Cardiac fibroblast (primary cell): ENCODE results near the gene NANOS1.

ENCODE experiments used
- DNase-seq, 2 donors: peaks; one replicate each; pipeline versions ENCODE4 v3.0.0 to v3.0.0-alpha.2; 2010; ENCODE audit warnings: low read depth in 2 of 2
- H3K4me3 ChIP-seq, 2 donors: replicated peaks in 1 of 2; 1 replicate in 1 of 2; 2 replicates in 1 of 2; pipeline ENCODE4 v1.5.1; 2011; ENCODE audit warnings: low read depth in 2 of 2, low read length in 2 of 2, mild to moderate bottlenecking in 2 of 2, moderate library complexity in 1 of 2
- TF ChIP-seq, protein P1 (sequence below): IDR thresholded peaks from one replicate; pipeline ENCODE4 v1.5.1; 2011; ENCODE audit warnings: low read depth, mild to moderate bottlenecking, low read length, inconsistent platforms

The NANOS1 gene

GRCh38 chr10:119039161-119039560 is 9.6 kb downstream of the NANOS1 start:
- no peak overlapping the region for H3K4me3 ChIP-seq
- TF ChIP-seq, protein P1, sequence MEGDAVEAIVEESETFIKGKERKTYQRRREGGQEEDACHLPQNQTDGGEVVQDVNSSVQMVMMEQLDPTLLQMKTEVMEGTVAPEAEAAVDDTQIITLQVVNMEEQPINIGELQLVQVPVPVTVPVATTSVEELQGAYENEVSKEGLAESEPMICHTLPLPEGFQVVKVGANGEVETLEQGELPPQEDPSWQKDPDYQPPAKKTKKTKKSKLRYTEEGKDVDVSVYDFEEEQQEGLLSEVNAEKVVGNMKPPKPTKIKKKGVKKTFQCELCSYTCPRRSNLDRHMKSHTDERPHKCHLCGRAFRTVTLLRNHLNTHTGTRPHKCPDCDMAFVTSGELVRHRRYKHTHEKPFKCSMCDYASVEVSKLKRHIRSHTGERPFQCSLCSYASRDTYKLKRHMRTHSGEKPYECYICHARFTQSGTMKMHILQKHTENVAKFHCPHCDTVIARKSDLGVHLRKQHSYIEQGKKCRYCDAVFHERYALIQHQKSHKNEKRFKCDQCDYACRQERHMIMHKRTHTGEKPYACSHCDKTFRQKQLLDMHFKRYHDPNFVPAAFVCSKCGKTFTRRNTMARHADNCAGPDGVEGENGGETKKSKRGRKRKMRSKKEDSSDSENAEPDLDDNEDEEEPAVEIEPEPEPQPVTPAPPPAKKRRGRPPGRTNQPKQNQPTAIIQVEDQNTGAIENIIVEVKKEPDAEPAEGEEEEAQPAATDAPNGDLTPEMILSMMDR, result no peak
- no peak for DNase-seq

DNA sequence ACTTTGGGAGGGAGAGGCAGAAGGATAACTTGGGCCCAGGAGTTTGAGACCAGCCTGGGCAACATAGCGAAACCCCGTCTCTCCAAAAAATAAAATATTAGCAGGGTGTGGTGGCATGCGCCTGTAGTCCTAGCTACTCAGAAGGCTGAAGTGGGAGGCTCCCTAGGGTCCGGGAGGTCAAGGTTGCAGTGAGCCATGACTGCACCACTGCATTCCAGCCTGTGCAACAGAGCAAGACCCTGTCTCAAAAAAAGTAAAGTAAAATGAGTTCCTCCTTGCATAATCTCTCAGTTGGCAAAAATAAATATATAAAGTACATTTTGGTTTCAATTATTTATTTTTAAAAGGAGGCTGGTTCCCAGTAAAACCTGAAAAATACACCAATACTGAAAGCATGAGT is 11.8 kb downstream of the NANOS1 start:
- TF ChIP-seq, protein P1, result no peak
- no peak overlapping the region for H3K4me3 ChIP-seq
- no peak for DNase-seq

- TF ChIP-seq, protein P1, result no peak
- no peak overlapping the region for H3K4me3 ChIP-seq
- DNase-seq, result no peak
Measured at GRCh38 chr10:119042169-119042568, 12.7 kb downstream of the NANOS1 start.

DNA sequence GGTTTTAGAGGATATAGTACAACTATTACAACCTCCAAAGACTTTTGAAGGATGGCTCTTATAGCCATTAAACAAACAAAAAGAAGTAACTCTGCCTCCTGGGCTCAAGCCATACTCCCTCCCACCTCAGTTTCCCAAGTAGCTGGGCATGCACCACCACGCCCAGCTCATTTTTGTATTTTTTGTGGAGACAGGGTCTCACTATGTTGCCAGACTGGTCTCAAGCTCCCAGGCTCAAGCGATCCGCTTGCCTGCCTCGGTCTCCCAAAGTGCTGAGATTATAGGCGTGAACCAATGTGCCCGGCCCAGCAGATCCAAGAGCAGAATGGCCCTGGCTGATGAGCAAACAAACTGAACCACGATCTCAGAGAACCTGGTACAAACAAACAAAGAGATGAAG is 16.0 kb downstream of the NANOS1 start:
- no peak overlapping the region for H3K4me3 ChIP-seq
- no peak for DNase-seq
- TF ChIP-seq, protein P1, result no peak

DNA sequence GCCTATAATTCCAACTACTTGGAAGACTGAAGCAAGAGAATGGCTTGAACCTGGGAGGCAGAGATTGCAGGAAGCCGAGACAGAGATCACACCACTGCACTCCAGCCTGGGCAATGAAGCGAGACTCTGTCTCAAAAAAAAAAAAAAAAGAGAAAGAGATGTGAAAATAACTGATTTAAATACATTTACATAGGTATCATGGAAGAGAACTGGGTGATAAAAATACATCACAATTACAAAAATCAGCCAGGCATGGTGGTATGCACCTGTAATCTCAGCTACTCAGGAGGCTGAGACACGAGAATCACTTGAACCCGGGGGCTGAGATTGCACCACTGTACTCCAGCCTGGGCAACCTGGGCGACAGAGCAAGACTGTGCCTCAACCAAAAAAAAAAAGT is 19.8 kb downstream of the NANOS1 start:
- TF ChIP-seq, protein P1, result no peak
- no peak for DNase-seq
- no peak overlapping the region for H3K4me3 ChIP-seq

DNA sequence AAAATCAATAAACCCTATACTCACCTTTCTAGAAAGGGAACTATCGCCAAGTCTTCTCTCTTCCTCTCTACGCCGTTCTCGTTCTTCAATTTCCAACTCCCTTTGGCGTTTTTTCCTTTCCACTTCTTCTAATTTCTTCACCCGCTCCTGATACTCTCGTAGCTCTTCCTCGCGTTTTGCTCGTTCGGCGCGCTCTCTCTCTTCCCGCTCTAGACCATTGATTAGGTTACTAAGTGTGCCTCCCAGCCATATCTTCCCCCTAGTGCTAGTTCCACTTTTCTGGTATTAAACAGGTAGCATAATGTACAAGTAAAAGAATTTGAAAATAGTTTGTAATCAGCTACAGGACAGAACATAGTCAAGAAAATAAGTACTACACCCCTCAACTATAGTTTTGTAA is 20.3 kb downstream of the NANOS1 start:
- no peak for DNase-seq
- H3K4me3 ChIP-seq, result no peak overlapping the region
- TF ChIP-seq, protein P1, result no peak

- no peak for DNase-seq
- TF ChIP-seq, protein P1, result no peak
- no peak overlapping the region for H3K4me3 ChIP-seq
Measured at GRCh38 chr10:119051775-119052174, 22.3 kb downstream of the NANOS1 start.
